ENCODE data around the gene KIRREL1. TPM values are rescaled to one million over a fixed set of nuclear protein-coding genes. Genes with fewer than 3 reads are reported as not detected.
A peak's percentile ranks its signal among the peaks of the same experiment; 100 is the strongest.

The KIRREL1 gene
- total and polyA plus RNA-seq, 2 experiments from 2014 or later: 8.2 to 33.2 TPM

DNA sequence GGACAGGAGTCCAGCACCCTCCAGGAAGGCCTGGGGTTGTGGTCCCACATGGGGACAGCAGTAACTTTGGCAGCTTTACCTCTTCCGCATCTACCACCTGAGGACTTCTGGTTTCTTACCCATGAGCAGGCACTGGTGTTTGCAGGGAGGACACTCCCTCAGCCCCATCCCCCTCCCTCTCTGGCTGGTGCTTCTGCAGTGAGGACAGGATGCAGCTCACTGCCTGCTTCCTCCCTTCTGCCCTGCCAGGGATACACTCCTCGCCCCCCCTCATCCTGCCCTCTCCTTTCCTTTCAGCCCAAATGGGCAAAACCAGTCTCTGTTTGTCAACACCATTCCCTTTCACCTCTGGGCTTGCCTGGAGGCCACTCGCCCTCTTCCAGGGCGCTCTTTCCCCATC is 62.4 kb downstream of the KIRREL1 start:
- no peaks in the 10 kb centered on the region for H3K4me1 ChIP-seq (ENCODE audit: low read depth)
- no peaks in the 10 kb centered on the region for H3K27me3 ChIP-seq
- TF ChIP-seq CTCF (IDR thresholded peaks at IDR 0.05; ENCODE audit: low read depth, low read length): no peak
- H3K36me3 ChIP-seq: no peaks in the 10 kb centered on the region
- H3K4me3 ChIP-seq: no peak overlapping the region
- H3K27ac ChIP-seq: no peak overlapping the region
- no peak for DNase-seq (ENCODE audit: low read depth in 1 of 2, low spot score in 1 of 2)
- H3K9me3 ChIP-seq (ENCODE audit: low read depth): no peaks in the 10 kb centered on the region

DNA sequence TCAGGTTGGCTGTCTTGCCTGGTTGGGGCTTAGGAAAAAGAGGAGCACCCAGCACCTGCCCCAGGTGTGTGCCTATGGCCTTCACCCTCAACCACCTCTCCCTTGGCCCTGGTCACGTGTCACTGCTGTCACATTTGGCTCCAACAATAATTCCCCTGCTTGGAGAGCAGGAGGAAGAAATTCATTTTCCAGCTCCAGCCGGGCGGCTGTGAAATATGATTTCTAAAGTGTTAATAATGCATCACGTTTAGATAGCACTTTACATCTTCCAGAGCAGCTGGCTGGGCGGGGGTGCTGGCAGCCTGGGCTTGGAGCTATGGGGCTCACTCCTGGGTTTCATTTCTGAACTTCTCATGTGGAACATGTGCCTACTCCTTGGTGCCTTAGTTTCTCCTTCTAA is 63.1 kb downstream of the KIRREL1 start:
- no peak for DNase-seq (ENCODE audit: low read depth in 1 of 2, low spot score in 1 of 2)
- Histone ChIP-seq H3K4me3 (no peak overlapping the region), H3K36me3 (no peaks in the 10 kb centered on the region), H3K4me1 (ENCODE audit: low read depth) (no peaks in the 10 kb centered on the region), H3K27me3 (no peaks in the 10 kb centered on the region), H3K9me3 (ENCODE audit: low read depth) (no peaks in the 10 kb centered on the region), H3K27ac (no peak overlapping the region)
- no peak for TF ChIP-seq CTCF (IDR thresholded peaks at IDR 0.05; ENCODE audit: low read depth, low read length)

DNA sequence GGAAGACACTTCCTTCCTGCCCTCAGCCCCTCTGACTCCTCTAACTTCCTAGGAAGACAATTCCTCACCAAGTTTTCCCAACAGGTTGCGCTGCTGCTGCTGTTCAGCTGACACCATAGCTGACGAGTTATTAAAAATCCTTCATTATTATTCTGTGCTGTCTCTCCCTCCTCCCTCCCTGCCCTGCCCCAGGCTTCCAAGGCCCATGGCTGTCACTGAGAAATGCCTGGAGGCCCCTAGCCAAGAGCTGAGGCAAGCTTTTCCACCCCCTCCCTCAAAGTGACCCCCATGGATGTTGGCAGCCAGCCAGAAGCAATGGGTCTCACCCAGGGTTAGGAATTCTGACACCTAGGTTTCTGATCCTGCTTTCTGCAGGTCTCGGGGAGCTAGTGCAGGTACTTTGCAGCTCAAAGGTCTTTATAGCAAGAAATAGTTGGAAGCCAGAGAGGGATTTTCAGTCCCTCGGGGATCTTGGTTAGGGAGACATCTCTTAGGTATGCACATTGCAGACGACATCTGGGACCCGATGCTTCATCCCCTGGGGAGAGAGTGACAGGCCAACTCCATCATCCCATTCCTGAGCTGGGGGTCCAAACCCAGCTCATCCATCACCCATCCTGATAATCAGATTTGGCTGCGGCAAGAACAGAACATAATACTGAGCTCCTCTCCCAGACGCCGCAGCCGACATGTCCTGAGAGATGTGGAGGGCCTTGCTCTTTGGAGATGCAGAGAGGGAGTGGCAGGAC is 65.0 kb downstream of the KIRREL1 start:
- Histone ChIP-seq H3K9me3 (ENCODE audit: low read depth) (no peaks in the 10 kb centered on the region), H3K27me3 (no peaks in the 10 kb centered on the region), H3K4me3 (no peak overlapping the region), H3K4me1 (ENCODE audit: low read depth) (no peaks in the 10 kb centered on the region), H3K27ac (no peak overlapping the region), H3K36me3 (no peaks in the 10 kb centered on the region)
- no peak for DNase-seq (ENCODE audit: low read depth in 1 of 2, low spot score in 1 of 2)
- no peak for TF ChIP-seq CTCF (IDR thresholded peaks at IDR 0.05; ENCODE audit: low read depth, low read length)

- no peak for TF ChIP-seq CTCF (IDR thresholded peaks at IDR 0.05; ENCODE audit: low read depth, low read length)
- DNase-seq (ENCODE audit: low read depth in 1 of 2, low spot score in 1 of 2): peak in 1 of 2 donors; percentile 30
- Histone ChIP-seq H3K36me3 (no peaks in the 10 kb centered on the region), H3K27ac (no peak overlapping the region), H3K27me3 (no peaks in the 10 kb centered on the region), H3K9me3 (ENCODE audit: low read depth) (no peaks in the 10 kb centered on the region), H3K4me3 (no peak overlapping the region), H3K4me1 (ENCODE audit: low read depth) (no peaks in the 10 kb centered on the region)
These were observed 66.5 kb downstream of the KIRREL1 start for GRCh38 chr1:158059984-158060383.

DNA sequence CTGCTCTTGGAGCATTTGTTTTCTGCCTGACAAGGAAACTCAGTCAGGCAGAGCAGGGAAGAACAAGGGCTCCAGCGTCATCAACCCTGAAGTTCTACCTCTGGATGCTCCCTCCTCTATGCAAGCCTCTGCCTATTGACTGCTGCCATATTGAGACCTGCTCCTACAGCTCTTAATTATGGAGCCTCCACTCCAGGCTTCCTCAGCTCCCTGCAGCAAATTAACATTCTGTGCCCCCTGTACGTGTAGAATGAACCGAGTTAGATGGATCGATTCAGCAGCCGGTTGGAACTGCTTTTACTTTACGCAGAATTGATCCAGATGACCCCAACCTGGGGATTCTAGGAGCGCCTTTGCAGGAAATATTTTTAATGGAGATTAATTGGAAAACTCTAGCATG is 68.7 kb downstream of the KIRREL1 start:
- no peak overlapping the region for H3K4me3 ChIP-seq
- no peaks in the 10 kb centered on the region for H3K4me1 ChIP-seq (ENCODE audit: low read depth)
- H3K27ac ChIP-seq: no peak overlapping the region
- DNase-seq (ENCODE audit: low read depth in 1 of 2, low spot score in 1 of 2): no peak
- no peaks in the 10 kb centered on the region for H3K27me3 ChIP-seq
- H3K36me3 ChIP-seq: no peaks in the 10 kb centered on the region
- TF ChIP-seq CTCF (IDR thresholded peaks at IDR 0.05; ENCODE audit: low read depth, low read length): no peak
- H3K9me3 ChIP-seq (ENCODE audit: low read depth): no peaks in the 10 kb centered on the region

Data from cardiac muscle cell (in vitro differentiated cells and primary cell).